DMS153 (cell line): ENCODE data around the gene SCP2D1.
"Not testable (repeated sequence)": the region's sequence is repeated elsewhere in the genome, so short reads cannot be mapped to it uniquely, and the experiment has no call there.

Experiments
- DNase-seq: peaks from one replicate; lab custom pipeline; 2025; lab: John Stamatoyannopoulos, UW

SCP2D1 gene

DNA sequence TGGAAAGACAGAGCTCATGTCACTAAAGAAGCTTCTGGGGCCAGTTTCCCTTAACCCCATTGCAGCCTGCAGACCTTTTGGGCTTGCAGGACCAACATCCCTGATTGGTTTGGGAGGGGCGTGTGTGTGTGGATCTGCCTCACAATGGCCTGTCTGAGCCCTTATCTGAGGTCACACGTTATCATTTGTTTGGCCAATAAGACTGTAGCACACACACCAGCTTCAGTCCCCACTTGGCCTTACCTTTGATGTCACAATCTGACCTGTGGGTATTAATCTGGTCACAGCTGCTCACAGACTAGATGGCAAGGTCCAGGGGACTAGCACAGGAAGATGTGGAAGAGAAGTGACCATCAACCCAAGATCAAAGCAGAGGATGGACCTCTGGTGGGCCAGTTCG lies at the start of gene SCP2D1:
SCP2D1 (plus strand) TSS at position 301 of the 400 bp plus-strand sequence; CDS start at position 334, 33 bp downstream.
- no peak for DNase-seq

DNA sequence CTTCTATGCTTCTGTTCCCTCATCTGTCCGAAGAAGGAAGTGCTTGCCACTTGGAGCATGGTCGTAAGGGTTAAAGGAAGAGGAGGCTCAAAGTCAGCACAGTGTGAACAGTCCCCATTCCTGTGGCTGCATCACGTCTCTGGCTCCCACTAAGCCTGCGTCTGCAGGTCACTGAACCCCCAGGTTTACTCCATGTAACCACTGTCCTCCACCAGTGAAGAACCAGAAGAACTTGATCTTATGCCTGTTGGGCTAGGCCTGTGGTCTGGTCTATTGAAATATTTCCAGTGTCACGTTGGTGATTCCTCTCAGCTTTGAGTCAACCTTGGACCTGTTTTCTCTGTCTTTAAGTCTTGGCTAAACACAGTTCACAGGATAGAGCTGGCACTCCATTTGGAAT lies 45.9 kb upstream of the SCP2D1 start:
- no peak for DNase-seq

DNA sequence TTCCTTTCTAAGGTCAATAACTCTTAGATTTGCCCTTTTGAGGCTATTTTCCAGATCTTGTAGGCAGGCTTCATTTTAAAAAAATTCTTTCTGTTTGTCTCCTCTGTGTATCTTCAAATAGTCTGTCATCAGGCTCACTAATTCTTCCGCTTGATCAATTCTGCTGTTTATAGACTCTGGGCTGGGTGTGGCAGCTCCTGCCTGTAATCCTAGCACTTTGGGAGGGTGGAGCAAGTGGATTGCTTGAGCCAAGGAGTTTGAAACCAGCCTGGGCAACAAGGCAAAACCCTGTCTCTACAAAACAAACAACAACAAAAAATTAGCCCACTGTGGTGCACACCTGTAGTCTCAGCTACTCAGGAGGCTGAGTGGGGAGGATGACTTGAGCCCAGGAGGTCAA lies 40.0 kb upstream of the SCP2D1 start:
- DNase-seq, result no peak

DNA sequence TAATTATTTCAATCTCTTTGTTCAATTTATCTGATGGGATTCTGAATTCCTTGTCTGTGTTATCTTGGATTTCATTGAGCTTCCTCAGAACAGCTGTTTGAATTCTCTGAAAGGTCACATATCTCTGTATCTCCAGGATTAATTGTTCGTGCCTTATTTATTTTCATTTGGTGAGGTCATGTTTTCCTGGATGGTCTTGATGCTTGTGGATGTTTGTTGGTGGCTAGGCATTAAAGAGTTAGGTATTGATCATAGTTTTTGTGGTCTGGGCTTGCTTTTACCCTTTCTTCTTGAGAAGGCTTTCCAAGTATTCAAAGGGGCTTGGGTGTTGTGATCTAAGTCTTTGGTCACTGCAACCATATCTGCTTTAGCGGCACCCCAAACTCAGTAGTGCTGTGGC lies 39.4 kb upstream of the SCP2D1 start:
- no peak for DNase-seq

GRCh38 chr20:18775633-18776032 lies 38.0 kb upstream of the SCP2D1 start:
- no peak for DNase-seq

GRCh38 chr20:18778690-18779392 lies 34.7 kb upstream of the SCP2D1 start:
- no peak for DNase-seq

DNA sequence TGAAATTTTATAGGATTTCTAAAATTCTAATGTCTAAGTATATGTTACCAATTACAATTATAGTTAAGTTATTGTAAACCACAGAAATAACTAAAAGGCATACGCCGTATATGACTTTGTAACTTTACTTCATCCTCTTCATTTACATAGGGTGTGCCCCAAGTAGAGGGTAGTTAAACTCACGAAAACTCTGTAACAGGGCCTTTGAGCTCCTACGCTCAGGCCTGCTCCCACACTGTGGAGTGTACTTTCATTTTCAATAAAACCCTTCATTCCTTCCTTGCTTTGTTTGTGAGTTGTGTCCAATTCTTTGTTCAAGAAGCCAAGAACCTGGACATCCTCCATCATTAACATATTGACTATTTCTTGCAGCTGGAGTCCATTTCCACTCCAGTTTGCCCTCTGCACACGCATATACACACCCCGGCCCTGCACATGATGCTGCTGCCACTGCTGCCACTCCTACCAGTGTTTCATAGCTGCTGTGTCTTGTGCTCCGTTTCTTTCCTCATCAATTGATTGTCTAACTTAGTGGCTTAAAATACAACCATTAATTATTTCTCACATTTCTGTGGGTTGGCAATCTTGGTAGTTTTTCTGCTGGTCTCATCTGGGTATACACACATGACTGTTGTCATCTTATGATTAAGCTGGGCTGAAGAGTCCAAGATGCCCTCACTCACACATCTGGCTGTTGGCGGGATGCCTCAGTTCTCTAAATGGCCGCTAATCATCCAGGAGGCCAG lies 33.0 kb upstream of the SCP2D1 start:
- DNase-seq, result no peak

GRCh38 chr20:18781509-18781908 lies 32.1 kb upstream of the SCP2D1 start:
- DNase-seq, result no peak

- DNase-seq, result no peak
Observed at GRCh38 chr20:18783385-18783959, 30.1 kb upstream of the SCP2D1 start.

DNA sequence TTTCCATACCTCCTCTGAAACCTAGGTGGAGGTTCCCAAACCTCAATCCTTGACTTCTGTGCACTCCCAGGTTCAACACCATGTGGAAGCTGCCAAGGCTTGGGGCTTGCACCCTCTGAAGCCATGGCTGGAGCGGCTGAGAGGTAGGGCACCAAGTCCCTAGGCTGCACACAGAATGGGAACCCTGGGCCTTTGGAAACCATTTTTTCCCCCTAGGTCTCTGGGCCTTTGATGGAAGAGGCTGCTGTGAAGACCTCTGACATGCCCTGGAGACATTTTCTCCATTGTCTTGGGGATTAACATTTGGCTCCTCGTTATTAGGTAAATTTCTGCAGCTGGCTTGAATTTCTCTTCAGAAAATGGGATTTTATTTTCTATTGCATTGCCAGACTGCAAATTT lies 26.5 kb upstream of the SCP2D1 start:
- DNase-seq, result not testable (repeated sequence)

GRCh38 chr20:18788021-18788420 lies 25.6 kb upstream of the SCP2D1 start:
- DNase-seq, result no peak

- DNase-seq, result no peak
Observed at GRCh38 chr20:18790787-18791186, 22.8 kb upstream of the SCP2D1 start.

- peak; percentile 94 for DNase-seq
Observed at GRCh38 chr20:18793625-18794427, 19.8 kb upstream of the SCP2D1 start.

DNA sequence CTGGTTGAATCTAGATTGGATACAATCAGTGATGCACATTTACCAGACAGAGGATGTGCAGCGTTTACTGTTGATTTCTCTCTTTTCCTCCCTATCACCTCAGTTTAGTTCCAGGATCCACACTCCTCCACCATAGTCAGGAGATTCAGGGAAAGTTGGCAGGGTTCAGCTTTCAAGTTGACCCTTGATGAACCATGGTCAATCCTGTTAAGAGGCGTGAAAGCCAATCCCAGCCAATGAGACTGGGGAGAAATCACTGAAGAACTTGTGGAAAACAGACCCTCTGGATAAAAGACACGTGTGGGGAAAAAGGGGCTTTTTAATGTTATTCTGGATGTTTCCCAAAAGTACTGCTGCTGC lies 19.2 kb upstream of the SCP2D1 start:
- DNase-seq, result no peak

GRCh38 chr20:18795366-18795765 lies 18.2 kb upstream of the SCP2D1 start:
- DNase-seq, result no peak

- DNase-seq, result no peak
Observed at GRCh38 chr20:18796282-18796833, 17.2 kb upstream of the SCP2D1 start.

DNA sequence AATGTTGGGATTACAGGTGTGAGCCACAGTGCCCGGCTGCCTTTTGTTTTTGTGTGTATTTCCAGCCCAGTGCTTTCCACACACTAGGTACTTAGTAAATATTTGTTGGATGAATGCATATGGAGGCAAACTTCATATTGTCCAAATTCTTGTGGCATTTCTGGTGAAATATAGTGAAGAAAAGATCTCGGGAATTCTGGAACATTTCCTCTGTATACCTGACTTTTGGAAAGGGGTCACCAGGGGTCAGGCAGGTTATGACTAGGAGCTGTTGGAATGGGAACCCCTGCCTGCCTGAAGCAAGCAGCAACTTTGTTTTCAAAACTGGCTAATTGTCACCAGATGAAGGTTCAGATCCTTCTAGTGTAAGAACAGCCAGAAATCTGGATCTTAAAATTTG lies 12.1 kb upstream of the SCP2D1 start:
- no peak for DNase-seq

DNA sequence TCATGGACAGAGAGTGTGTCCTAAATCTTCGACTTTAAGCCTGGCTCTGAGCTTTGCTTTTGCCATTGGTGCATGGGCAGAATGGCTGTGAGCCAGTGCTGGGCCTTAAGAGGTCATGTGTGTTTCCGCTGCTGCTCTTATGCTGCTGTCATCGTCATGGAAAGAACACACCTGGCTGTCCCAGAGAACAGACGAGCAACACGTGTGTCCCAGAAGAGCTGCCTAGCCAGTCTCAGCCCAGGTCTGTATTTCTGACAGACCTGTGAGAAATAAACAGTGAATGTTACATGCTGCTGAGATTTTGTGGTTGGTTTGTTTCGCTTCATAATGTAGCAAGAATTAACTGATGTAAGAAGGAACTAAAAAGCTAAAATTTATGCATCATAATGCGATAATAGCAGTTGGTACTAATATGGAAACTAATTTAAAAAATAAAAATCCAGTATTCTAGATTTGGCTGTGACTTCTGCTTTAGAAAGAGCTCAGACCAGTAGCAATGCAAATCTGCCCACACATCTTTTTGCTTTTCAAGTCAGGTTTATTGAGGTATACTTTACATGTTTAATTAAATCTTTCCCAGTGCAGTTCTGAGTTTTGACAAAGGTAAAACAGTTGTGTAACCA lies 11.5 kb upstream of the SCP2D1 start:
- no peak for DNase-seq

- DNase-seq, result no peak
Observed at GRCh38 chr20:18805881-18806280, 7.7 kb upstream of the SCP2D1 start.

DNA sequence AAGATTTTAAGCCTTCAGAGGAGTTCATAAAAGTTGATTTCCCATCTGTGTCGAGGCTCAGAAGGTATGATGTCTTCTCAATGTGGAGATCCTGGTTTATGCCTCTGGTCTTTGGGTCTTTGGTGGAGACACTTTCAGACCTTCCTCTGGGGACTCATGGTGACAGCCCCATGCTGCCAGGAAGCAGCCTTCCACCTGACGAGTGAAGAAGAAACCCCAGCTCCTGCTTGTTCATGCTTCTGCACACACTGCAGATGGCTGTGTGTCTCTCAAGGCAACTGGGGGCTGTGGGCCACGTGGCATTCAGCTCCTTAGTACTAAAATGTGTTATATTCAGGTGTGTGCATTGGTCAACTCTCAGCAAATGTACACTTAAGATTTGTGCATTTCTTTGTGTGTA lies 4.9 kb upstream of the SCP2D1 start:
- DNase-seq, result no peak

DNA sequence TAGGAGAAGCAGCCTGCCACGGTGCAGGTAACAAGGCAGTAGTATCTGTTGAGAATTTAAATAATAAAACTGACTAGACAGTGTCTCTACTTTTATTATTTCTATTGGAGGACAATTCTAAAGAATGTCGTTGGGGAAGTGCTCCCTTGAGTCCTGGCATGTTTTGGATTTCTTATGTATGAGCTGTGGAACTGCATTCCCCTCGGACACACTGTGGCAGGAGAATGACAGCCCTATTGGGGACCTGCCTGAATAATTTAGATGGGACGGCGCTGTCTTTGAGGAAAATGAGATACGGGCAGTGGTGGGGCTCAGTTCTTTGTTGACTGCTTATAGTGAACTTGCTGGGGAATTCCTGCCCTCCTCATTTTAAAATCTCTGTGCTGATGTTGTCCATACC lies 2.4 kb upstream of the SCP2D1 start:
- DNase-seq, result no peak

DNA sequence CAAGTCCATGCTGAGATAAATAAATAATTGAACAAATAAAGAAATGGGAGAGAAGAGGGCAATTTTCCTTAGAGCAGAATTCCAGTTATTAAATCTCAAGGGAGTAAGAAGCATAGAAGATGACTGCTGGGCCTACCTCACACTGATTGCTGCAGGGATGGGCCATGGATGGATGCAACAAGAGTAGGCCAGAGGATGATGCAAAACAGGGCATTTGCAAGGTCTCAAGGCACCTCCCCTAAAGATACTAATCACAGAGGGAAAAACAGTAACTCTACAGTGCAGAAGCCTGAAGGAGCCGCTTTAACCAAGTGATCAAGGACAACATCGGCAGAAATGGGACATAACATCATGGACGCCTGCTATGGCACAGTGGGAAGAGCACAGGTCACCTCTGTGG lies 1.7 kb upstream of the SCP2D1 start:
- no peak for DNase-seq
